ENCODE measurements around the gene PSMD13. TPM values are rescaled to one million over a fixed set of nuclear protein-coding genes. Genes with fewer than 3 reads are reported as not detected.

PSMD13 gene
- total and polyA plus RNA-seq, 2 of the 4 experiments (the other 2 are of a cell fraction), result 177 to 217 TPM

GRCh38 chr11:299951-300735 lies 63.4 kb downstream of the PSMD13 start:
- no peak overlapping the region for H2BK120ac ChIP-seq (ENCODE audit: low read depth, low read length)
- H3K9me1 ChIP-seq (ENCODE audit: insufficient read depth, low read length), result no peaks in the 10 kb centered on the region
- H2BK20ac ChIP-seq (ENCODE audit: low read depth, low read length), result no peak overlapping the region
- ChIA-PET CTCF (no interaction called here), POLR2A (ENCODE audit: unreplicated experiment) (no interaction called here)
- H2AK5ac ChIP-seq (ENCODE audit: low read depth, low read length), result no peak overlapping the region; the same call in 1 of the 2 replicates
- 0 out of 2 replicates have a peak overlapping the region, but pooled peaks have one; percentile 16 for H3K23ac ChIP-seq (ENCODE audit: low read depth, low read length)
- no peak overlapping the region for H3K9ac ChIP-seq (ENCODE audit: low read depth, low read length)
- no peak overlapping the region for H4K8ac ChIP-seq (ENCODE audit: low read depth in 2 of 2, low read length in 2 of 2)
- peak overlapping the region; percentile 8; the same call in 1 of the 2 replicates for H3K4me2 ChIP-seq (ENCODE audit: low read depth, low read length)
- no peak overlapping the region for H4K5ac ChIP-seq (ENCODE audit: low read depth, low read length)
- DNase-seq (peak; percentile 28), ATAC-seq (ENCODE audit: low read depth) (peak; percentile 40)
- BruUV-seq (replicated peaks), result no TSS peak
- H3K14ac ChIP-seq (replicated peaks; ENCODE audit: low read depth, low read length), result no peak overlapping the region
- H3K27ac ChIP-seq (ENCODE audit: insufficient read depth, low read length), result no peak overlapping the region
- intact Hi-C loops (cut with micrococcal nuclease) (no loop called here), dilution Hi-C loops (cut with HindIII; ENCODE audit: low sequenced_read_pairs, unreplicated experiment) (no loop called here), in situ Hi-C loops (cut with MboI; ENCODE audit: low sequenced_read_pairs) (loop anchor here (10.0 kb wide), 2 partner anchors 55 to 155 kb away; partner anchors contain the start of gene PTDSS2)
- H2BK15ac ChIP-seq (ENCODE audit: low read depth, low read length), result no peak overlapping the region
- H3K4me3 ChIP-seq (ENCODE audit: insufficient read depth, low read depth, low read length), result no peak overlapping the region
- H3K56ac ChIP-seq (ENCODE audit: extremely low read depth, insufficient read depth, low read length), result no peak overlapping the region
- H3K18ac ChIP-seq (ENCODE audit: low read depth, low read length), result no peak overlapping the region
- H3K4ac ChIP-seq (ENCODE audit: low read depth, low read length), result no peak overlapping the region
- 0% methylated on average over 3 of the region's 20 CpGs; no CpG with 5 or more reads in 1 of the 2 experiments for WGBS, 2 experiments (ENCODE audit: extremely low coverage in 2 of 2, insufficient read length in 1 of 2)
- H3K9me3 ChIP-seq (ENCODE audit: control insufficient read depth, insufficient read depth, low read length), result no peaks in the 10 kb centered on the region
- no peak overlapping the region for H4K91ac ChIP-seq (ENCODE audit: insufficient read depth, low read depth, low read length)
- H3K79me1 ChIP-seq (ENCODE audit: low read depth in 1 of 2, low read length in 2 of 2), result no peaks in the 10 kb centered on the region
- H2AK9ac ChIP-seq (replicated peaks; ENCODE audit: low read depth, low read length, poor library complexity), result no peak overlapping the region
- H3K36me3 ChIP-seq (ENCODE audit: control insufficient read depth, insufficient read depth, low read length), result no peaks in the 10 kb centered on the region
- H4K20me1 ChIP-seq (ENCODE audit: insufficient read depth, low read length), result no peaks in the 10 kb centered on the region
- no peaks in the 10 kb centered on the region; the same call in 1 of the 2 replicates for H3K4me1 ChIP-seq (ENCODE audit: control insufficient read depth, insufficient read depth, low read length)
- TF ChIP-seq MAZ (IDR thresholded peaks at IDR 0.05; ENCODE audit: borderline replicate concordance, low read depth, low read length) (no peak), RFX5 (IDR thresholded peaks at IDR 0.05; ENCODE audit: low read depth, low read length) (no peak), RCOR1 (IDR thresholded peaks at IDR 0.05; ENCODE audit: insufficient replicate concordance, low read length) (no peak), RAD21 (IDR thresholded peaks at IDR 0.05; ENCODE audit: low read length) (peak; percentile 26; the same call in 1 of the 2 replicates), MAFK (IDR thresholded peaks at IDR 0.05; ENCODE audit: low read depth, low read length) (no peak), CEBPB (IDR thresholded peaks at IDR 0.05; ENCODE audit: low read depth, low read length) (no peak), BHLHE40 (IDR thresholded peaks at IDR 0.05; ENCODE audit: low read depth, low read length) (no peak), SMC3 (IDR thresholded peaks at IDR 0.05; ENCODE audit: low read depth, low read length) (peak; percentile 9; the same call in 1 of the 2 replicates), POLR2A (IDR thresholded peaks at IDR 0.05; ENCODE audit: low read depth, low read length) (no peak), CHD1 (IDR thresholded peaks at IDR 0.05; ENCODE audit: low read depth, low read length) (no peak)
- TF ChIP-seq, protein P1, sequence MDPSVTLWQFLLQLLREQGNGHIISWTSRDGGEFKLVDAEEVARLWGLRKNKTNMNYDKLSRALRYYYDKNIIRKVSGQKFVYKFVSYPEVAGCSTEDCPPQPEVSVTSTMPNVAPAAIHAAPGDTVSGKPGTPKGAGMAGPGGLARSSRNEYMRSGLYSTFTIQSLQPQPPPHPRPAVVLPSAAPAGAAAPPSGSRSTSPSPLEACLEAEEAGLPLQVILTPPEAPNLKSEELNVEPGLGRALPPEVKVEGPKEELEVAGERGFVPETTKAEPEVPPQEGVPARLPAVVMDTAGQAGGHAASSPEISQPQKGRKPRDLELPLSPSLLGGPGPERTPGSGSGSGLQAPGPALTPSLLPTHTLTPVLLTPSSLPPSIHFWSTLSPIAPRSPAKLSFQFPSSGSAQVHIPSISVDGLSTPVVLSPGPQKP (IDR thresholded peaks at IDR 0.05; ENCODE audit: borderline replicate concordance, low read depth, low read length), result no peak
- TF ChIP-seq, protein P2, sequence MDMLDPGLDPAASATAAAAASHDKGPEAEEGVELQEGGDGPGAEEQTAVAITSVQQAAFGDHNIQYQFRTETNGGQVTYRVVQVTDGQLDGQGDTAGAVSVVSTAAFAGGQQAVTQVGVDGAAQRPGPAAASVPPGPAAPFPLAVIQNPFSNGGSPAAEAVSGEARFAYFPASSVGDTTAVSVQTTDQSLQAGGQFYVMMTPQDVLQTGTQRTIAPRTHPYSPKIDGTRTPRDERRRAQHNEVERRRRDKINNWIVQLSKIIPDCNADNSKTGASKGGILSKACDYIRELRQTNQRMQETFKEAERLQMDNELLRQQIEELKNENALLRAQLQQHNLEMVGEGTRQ (IDR thresholded peaks at IDR 0.05; ENCODE audit: low read depth, low read length), result no peak
- TF ChIP-seq, protein P3, sequence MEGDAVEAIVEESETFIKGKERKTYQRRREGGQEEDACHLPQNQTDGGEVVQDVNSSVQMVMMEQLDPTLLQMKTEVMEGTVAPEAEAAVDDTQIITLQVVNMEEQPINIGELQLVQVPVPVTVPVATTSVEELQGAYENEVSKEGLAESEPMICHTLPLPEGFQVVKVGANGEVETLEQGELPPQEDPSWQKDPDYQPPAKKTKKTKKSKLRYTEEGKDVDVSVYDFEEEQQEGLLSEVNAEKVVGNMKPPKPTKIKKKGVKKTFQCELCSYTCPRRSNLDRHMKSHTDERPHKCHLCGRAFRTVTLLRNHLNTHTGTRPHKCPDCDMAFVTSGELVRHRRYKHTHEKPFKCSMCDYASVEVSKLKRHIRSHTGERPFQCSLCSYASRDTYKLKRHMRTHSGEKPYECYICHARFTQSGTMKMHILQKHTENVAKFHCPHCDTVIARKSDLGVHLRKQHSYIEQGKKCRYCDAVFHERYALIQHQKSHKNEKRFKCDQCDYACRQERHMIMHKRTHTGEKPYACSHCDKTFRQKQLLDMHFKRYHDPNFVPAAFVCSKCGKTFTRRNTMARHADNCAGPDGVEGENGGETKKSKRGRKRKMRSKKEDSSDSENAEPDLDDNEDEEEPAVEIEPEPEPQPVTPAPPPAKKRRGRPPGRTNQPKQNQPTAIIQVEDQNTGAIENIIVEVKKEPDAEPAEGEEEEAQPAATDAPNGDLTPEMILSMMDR (conservative IDR thresholded peaks at IDR 0.05; ENCODE audit: low read depth, low read length), result peak; percentile 42
- no peak overlapping the region for H2BK5ac ChIP-seq (ENCODE audit: low read depth, low read length, poor library complexity, severe bottlenecking)
- no peak overlapping the region for H2AFZ ChIP-seq (replicated peaks; ENCODE audit: low read length, poor library complexity)
- H3K27me3 ChIP-seq (ENCODE audit: control insufficient read depth, insufficient read depth, low read length), result peaks cover 8% of the 10 kb centered on the region
